ENCODE results near the gene MFAP4.

Gene MFAP4

DNA sequence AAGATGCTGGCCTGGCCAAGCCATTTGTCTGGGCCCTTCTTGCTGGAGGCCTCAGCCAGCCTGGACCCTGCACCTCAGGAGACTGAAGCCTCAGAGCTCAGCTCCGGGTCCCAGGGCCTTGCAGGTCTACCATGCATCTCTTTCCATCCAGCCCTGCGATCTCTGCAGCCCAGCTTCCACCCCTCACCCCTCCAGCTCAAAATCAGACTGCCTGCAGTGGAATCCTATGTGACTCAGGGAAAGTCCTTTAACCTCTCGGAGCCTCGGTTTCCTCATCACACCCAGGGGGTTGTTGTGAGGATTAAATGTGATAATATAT, 21.5 kb downstream of the MFAP4 start (continued):
- TF ChIP-seq, protein P1, sequence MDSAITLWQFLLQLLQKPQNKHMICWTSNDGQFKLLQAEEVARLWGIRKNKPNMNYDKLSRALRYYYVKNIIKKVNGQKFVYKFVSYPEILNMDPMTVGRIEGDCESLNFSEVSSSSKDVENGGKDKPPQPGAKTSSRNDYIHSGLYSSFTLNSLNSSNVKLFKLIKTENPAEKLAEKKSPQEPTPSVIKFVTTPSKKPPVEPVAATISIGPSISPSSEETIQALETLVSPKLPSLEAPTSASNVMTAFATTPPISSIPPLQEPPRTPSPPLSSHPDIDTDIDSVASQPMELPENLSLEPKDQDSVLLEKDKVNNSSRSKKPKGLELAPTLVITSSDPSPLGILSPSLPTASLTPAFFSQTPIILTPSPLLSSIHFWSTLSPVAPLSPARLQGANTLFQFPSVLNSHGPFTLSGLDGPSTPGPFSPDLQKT (IDR thresholded peaks at IDR 0.05; ENCODE audit: borderline replicate concordance, low read depth, low read length): no peak
- no peak for TF ChIP-seq ZNF514 (tag by site-specific recombination; IDR thresholded peaks at IDR 0.05)

DNA sequence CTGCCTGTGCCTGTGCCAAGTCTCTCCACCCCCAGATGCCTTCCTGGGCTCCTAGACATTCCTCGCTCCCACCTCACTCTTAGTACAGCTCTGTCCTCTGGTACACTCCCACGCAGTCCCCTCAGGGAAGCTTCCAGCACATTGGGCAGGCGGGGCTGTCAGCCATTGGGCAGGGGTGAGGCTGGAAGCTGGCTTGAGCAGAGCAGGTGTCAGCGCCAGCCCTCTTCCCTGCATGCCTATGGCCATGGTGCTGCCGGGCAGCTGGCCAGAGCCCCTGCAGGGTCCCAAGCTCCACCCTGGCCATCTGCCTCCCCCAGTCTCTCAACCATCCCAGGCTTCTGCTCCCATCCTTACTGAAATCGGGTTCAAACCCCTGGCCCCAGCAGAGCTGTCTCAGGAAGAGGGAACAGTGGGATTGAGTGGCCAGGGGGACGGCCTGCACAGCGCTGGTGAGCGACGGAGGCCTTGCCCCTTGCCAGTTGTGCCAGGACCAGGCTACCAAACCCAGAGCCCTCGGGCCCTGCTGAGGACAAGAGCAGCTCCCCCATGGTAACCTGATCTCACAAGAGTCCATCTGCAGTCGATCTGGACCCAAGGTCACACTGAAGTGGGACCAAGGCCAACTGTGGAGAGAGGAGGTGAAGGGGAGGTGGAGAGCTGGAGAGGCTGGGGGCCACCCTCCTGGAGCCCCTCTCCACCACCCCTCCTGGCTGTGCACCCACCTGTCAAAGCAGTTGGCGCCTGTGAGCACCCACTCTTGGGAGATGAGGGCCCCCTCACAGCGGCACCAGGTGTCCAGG, 22.1 kb downstream of the MFAP4 start:
- Histone ChIP-seq H3K4me1 (ENCODE audit: control insufficient read depth, insufficient read depth, low read length) (peaks cover 5% of the 10 kb centered on the region), H3K4me3 (ENCODE audit: low read depth, low read length) (no peak overlapping the region), H3K9me3 (ENCODE audit: control insufficient read depth, insufficient read depth, low read depth, low read length) (no peaks in the 10 kb centered on the region), H3K36me3 (ENCODE audit: control insufficient read depth in 2 of 2, insufficient read depth in 1 of 2, low read length in 2 of 2) (peaks cover 0 to 5% of the 10 kb centered on the region in 2 experiments; a peak in 1 of 3 replicates), H3K27ac (ENCODE audit: extremely low read depth, low read depth, low read length) (no peak overlapping the region)
- peak; percentile 95 for TF ChIP-seq ZFHX2 (tag by site-specific recombination; conservative IDR thresholded peaks at IDR 0.05)
- peak; percentile 93 for TF ChIP-seq EGR2 (tag by site-specific recombination; IDR thresholded peaks at IDR 0.05; ENCODE audit: low read depth)
- no peak for TF ChIP-seq ZNF521 (tag by site-specific recombination; IDR thresholded peaks at IDR 0.05)
- POLR2A ChIA-PET: interaction anchor here (0.6 to 0.9 kb wide), 4 partner anchors 13 to 142 kb away, joined by 3 to 4 read pairs (median 3); partner anchors contain the start of gene MAPK7
- CTCF ChIA-PET: interaction anchor here (0.5 to 5.6 kb wide), 6 partner anchors 26 to 379 kb away, joined by 3 to 156 read pairs (median 4); no protein-coding TSS in a partner anchor

DNA sequence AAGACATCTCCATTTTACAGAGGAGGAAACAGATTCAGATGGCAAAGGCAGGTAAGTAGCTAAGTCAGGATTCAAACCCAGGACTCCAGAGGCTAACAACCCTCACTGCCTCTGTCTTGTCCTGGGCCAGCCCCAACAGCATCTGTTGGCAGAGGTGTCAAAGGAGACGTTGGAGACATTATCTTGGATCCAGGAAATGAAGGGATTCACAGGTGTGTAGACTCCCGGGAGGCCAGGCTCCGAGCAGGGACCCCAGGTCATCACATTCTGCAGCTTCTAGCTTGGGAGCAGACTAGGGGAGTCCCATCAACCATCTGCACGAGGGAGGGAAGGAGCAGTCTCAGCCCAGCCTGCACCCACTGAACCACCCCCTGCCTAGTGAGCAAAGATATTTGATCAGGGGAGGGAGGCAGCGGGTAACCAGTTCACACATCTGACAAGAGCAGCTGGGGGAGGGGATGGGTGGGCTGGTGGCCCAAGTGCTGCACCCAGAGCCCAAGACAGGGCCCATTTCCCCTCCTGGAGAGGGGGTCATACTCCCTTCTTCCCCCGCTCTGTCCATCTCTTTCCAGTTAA, 23.4 kb downstream of the MFAP4 start:
- TF ChIP-seq OSR2 (tag by site-specific recombination; IDR thresholded peaks at IDR 0.05) (no peak), ZFHX2 (tag by site-specific recombination; conservative IDR thresholded peaks at IDR 0.05) (peak; percentile 19; the same call in 1 of the 2 replicates), EGR2 (tag by site-specific recombination; IDR thresholded peaks at IDR 0.05; ENCODE audit: low read depth) (peak; percentile 33), GLIS1 (tag by site-specific recombination; IDR thresholded peaks at IDR 0.05) (0 out of 2 replicates have a peak, but pooled peaks have one; percentile 31)
- H3K27ac ChIP-seq (ENCODE audit: extremely low read depth, low read depth, low read length): no peak overlapping the region
- ChIA-PET POLR2A (interaction anchor here (1.1 to 1.9 kb wide), 4 partner anchors 14 to 401 kb away, joined by 5 to 48 read pairs (median 8); partner anchors contain the start of gene MAPK7), CTCF (interaction anchor here (0.6 to 5.6 kb wide), 53 partner anchors 9 to 875 kb away, joined by 3 to 156 read pairs (median 5); partner anchors contain the start of genes ALDH3A2, MAPK7, MFAP4 and RNF112)
- H3K4me3 ChIP-seq (ENCODE audit: low read depth, low read length): no peak overlapping the region
- peaks cover 0 to 17% of the 10 kb centered on the region in 2 experiments; a peak in 1 of 3 replicates for H3K36me3 ChIP-seq (ENCODE audit: control insufficient read depth in 2 of 2, insufficient read depth in 1 of 2, low read length in 2 of 2)
- H3K9me3 ChIP-seq (ENCODE audit: control insufficient read depth, insufficient read depth, low read depth, low read length): no peaks in the 10 kb centered on the region
- peaks cover 5% of the 10 kb centered on the region for H3K4me1 ChIP-seq (ENCODE audit: control insufficient read depth, insufficient read depth, low read length)

- ChIA-PET CTCF (interaction anchor here (0.6 to 5.6 kb wide), 58 partner anchors 9 to 876 kb away, joined by 3 to 156 read pairs (median 5); partner anchors contain the start of genes ALDH3A2, MAPK7, MFAP4 and RNF112), POLR2A (interaction anchor here (0.6 to 1.9 kb wide), 11 partner anchors 9 to 401 kb away, joined by 3 to 48 read pairs (median 5); partner anchors contain the start of genes MAPK7 and MFAP4)
- Histone ChIP-seq H3K4me1 (ENCODE audit: control insufficient read depth, insufficient read depth, low read length) (peaks cover 5% of the 10 kb centered on the region), H3K9me3 (ENCODE audit: control insufficient read depth, insufficient read depth, low read depth, low read length) (no peaks in the 10 kb centered on the region), H3K36me3 (ENCODE audit: control insufficient read depth in 2 of 2, insufficient read depth in 1 of 2, low read length in 2 of 2) (peaks cover 0 to 22% of the 10 kb centered on the region in 2 experiments; a peak in 1 of 3 replicates), H3K4me3 (ENCODE audit: low read depth, low read length) (peak overlapping the region; percentile 81), H3K27ac (ENCODE audit: extremely low read depth, low read depth, low read length) (no peak overlapping the region)
- TF ChIP-seq HOXA7 (CRISPR knock-in tag; IDR thresholded peaks at IDR 0.05; ENCODE audit: borderline replicate concordance) (no peak), ZBTB48 (tag by site-specific recombination; IDR thresholded peaks at IDR 0.05) (0 out of 2 replicates have a peak, but pooled peaks have one; percentile 10)
Measured at GRCh38 chr17:19363114-19363438, 23.9 kb downstream of the MFAP4 start.

GRCh38 chr17:19362277-19363113, 24.5 kb downstream of the MFAP4 start, which contains the start of gene B9D1:
B9D1 (minus strand) TSS chr17:19362723; CDS start chr17:19362569, 154 bp downstream.
- peak within 1 kb of the TSS; percentile 47 for H3K27ac ChIP-seq (ENCODE audit: extremely low read depth, low read depth, low read length)
- TF ChIP-seq ZNF350 (tag by site-specific recombination; IDR thresholded peaks at IDR 0.05): no peak
- no peak for TF ChIP-seq ZNF169 (tag by site-specific recombination; IDR thresholded peaks at IDR 0.05)
- TF ChIP-seq ZNF280C (tag by site-specific recombination; IDR thresholded peaks at IDR 0.05): no peak
- TF ChIP-seq ZBTB7A (tag by site-specific recombination; IDR thresholded peaks at IDR 0.05; ENCODE audit: low read depth): peak; percentile 69; the same call in 1 of the 2 replicates
- no peak for TF ChIP-seq ZNF354C (tag by site-specific recombination; IDR thresholded peaks at IDR 0.05; ENCODE audit: borderline replicate concordance, low read depth)

More at GRCh38 chr17:19362277-19363113, 24.5 kb downstream of the MFAP4 start, which contains the start of gene B9D1:
- Histone ChIP-seq H3K4me3 (ENCODE audit: low read depth, low read length) (peak within 1 kb of the TSS; percentile 81), H3K4me1 (ENCODE audit: control insufficient read depth, insufficient read depth, low read length) (peaks cover 5% of the 10 kb centered on the region), H3K36me3 (ENCODE audit: control insufficient read depth in 2 of 2, insufficient read depth in 1 of 2, low read length in 2 of 2) (peaks cover 0 to 27% of the 10 kb centered on the region in 2 experiments; a peak in 1 of 3 replicates), H3K9me3 (ENCODE audit: control insufficient read depth, insufficient read depth, low read depth, low read length) (no peaks in the 10 kb centered on the region)
- CTCF ChIA-PET: interaction anchor here (0.6 to 5.6 kb wide), 65 partner anchors 9 to 876 kb away, joined by 3 to 156 read pairs (median 4); partner anchors contain the start of genes ALDH3A2, MAPK7, MFAP4 and SLC47A1
- POLR2A ChIA-PET: interaction anchor here (0.6 to 1.9 kb wide), 11 partner anchors 8 to 402 kb away, joined by 3 to 48 read pairs (median 5); partner anchors contain the start of genes MAPK7 and MFAP4
